IPS-NIHi7 (cell line): ENCODE data around the gene CYP4F2.
"Not testable (repeated sequence)": the region's sequence is repeated elsewhere in the genome, so short reads cannot be mapped to it uniquely, and the experiment has no call there.

Experiments used
- DNase-seq: peaks from one replicate; pipeline ENCODE4 v3.0.0; 2012; ENCODE audit warnings: mixed read lengths; ENCODE audit errors: extremely low spot score

The CYP4F2 gene

GRCh38 chr19:15897738-15898276 is at the start of gene CYP4F2:
Gene CYP4F2, minus strand, starts transcription at chr19:15898074. Its CDS starts 463 bp downstream, at chr19:15897611.
- DNase-seq: no peak

- no peak for DNase-seq
Observed at GRCh38 chr19:15945301-15945700, 47.4 kb upstream of the CYP4F2 start.

- DNase-seq: no peak
Observed at GRCh38 chr19:15944401-15944800, 46.5 kb upstream of the CYP4F2 start.

GRCh38 chr19:15937771-15938170 is 39.9 kb upstream of the CYP4F2 start:
- DNase-seq: no peak

- no peak for DNase-seq
Observed at GRCh38 chr19:15936950-15937349, 39.1 kb upstream of the CYP4F2 start.

GRCh38 chr19:15936173-15936572 is 38.3 kb upstream of the CYP4F2 start:
- no peak for DNase-seq

GRCh38 chr19:15935167-15935702 is 37.4 kb upstream of the CYP4F2 start:
- no peak for DNase-seq

- no peak for DNase-seq
Observed at GRCh38 chr19:15934332-15935078, 36.6 kb upstream of the CYP4F2 start, which contains the start of gene CYP4F11. Gene CYP4F11, minus strand, starts transcription at chr19:15934529. Its CDS starts 121 bp downstream, at chr19:15934408.

- not testable (repeated sequence) for DNase-seq
Observed at GRCh38 chr19:15933761-15934331, 36.0 kb upstream of the CYP4F2 start.

- no peak for DNase-seq
Observed at GRCh38 chr19:15928321-15928720, 30.4 kb upstream of the CYP4F2 start.

- no peak for DNase-seq
Observed at GRCh38 chr19:15926484-15926883, 28.6 kb upstream of the CYP4F2 start.

- no peak for DNase-seq
Observed at GRCh38 chr19:15923702-15924101, 25.8 kb upstream of the CYP4F2 start.

GRCh38 chr19:15922021-15922420 is 24.1 kb upstream of the CYP4F2 start:
- DNase-seq: no peak

- DNase-seq: no peak
Observed at GRCh38 chr19:15919243-15919642, 21.4 kb upstream of the CYP4F2 start.

- DNase-seq: no peak
Observed at GRCh38 chr19:15915109-15915508, 17.2 kb upstream of the CYP4F2 start.

- DNase-seq: no peak
Observed at GRCh38 chr19:15913830-15914229, 16.0 kb upstream of the CYP4F2 start.

GRCh38 chr19:15913384-15913783 is 15.5 kb upstream of the CYP4F2 start:
- no peak for DNase-seq

GRCh38 chr19:15911599-15912235 is 13.8 kb upstream of the CYP4F2 start:
- DNase-seq: no peak

GRCh38 chr19:15905026-15905425 is 7.2 kb upstream of the CYP4F2 start:
- no peak for DNase-seq

GRCh38 chr19:15902898-15903297 is 5.0 kb upstream of the CYP4F2 start:
- DNase-seq: not testable (repeated sequence)

GRCh38 chr19:15902254-15902653 is 4.4 kb upstream of the CYP4F2 start:
- DNase-seq: no peak

- no peak for DNase-seq
Observed at GRCh38 chr19:15900504-15900903, 2.6 kb upstream of the CYP4F2 start.
